Endometrium (tissue), 2 donors: ENCODE measurements around the gene TMEM80.
"Not testable (repeated sequence)": the region's sequence is repeated elsewhere in the genome, so short reads cannot be mapped to it uniquely, and the experiment has no call there.

Experiments used
- FAIRE-seq: peaks from 2 replicates; lab custom pipeline; 2012; peaks lifted over from hg19 to GRCh38; lab: Jason Lieb, UNC
- donor health status: control.
- donor health status: control.

The TMEM80 gene

DNA sequence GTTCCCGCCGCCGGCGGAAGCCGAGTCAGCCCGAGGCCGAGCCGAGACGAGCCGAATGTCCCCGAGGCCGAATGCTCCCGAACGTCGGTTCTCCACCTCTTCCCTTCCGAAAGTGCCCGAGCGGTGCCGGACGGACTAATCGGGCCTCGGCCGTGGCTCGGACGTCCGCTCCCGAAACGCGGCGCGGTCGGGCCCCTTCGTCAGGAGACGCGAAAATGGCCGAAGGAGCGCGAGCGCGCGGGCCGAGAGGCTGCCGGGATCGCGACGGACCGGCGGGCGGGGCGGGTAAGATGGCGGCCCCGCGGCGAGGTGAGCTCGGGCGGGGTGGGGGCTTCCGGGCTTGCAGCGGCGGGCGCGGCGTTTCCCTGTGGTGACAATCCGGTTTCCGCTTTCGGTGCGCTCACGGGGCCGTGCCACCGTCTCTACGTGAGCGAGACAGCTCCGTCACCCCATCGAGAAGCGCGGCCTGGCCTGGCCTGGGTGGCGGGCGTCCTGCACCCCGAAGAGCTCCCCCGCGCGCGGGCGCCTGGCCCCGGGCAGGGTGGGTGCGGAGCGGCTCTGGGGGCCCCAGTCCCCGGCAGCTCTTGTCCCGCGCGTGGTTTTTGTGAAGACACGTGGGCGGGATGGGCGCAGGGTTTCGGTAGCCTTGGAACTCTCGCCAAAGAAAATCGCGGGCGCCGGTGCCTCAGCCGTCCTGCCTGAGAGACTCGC, at the start of gene TMEM80:
Gene TMEM80 (plus strand): TSS at position 279 of the 711 bp plus-strand sequence. CDS start 12 bp downstream, at position 291.
- FAIRE-seq = peak; percentile 54

DNA sequence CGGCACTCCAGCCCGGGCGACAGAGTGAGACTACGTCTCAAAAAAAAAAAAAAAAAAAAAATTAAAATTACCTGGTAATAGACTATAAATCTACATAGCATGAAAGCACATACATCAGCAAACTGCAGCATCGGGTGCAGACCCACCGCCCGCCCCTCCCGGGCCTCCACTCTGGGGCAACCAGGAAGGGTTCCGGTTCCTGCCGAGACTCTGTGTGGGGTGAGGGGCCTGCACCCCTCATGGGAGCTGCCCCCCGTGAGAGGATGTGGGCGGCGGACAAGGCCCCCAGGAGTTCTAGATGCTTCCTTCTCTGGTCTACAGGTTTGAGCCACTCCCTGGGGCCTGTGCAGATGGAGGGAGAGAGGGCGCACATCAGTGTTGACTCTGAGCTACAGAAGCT, 49.4 kb upstream of the TMEM80 start:
- no peak for FAIRE-seq

DNA sequence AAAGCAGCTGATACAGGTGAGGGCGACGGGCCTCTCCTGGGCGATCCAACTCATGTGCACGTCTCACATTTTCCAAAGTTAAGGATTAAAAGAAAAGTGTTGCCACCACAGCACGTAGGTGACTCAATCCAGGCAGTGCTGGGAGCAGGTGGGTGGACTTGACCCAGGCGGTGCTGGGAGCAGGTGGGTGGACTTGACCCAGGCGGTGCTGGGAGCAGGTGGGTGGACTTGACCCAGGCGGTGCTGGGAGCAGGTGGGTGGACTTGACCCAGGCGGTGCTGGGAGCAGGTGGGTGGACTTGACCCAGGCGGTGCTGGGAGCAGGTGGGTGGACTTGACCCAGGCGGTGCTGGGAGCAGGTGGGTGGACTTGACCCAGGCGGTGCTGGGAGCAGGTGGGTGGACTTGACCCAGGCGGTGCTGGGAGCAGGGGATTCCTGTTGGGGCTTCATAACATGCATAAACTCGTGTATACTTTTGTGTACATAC, 47.9 kb upstream of the TMEM80 start:
- not testable (repeated sequence) for FAIRE-seq

DNA sequence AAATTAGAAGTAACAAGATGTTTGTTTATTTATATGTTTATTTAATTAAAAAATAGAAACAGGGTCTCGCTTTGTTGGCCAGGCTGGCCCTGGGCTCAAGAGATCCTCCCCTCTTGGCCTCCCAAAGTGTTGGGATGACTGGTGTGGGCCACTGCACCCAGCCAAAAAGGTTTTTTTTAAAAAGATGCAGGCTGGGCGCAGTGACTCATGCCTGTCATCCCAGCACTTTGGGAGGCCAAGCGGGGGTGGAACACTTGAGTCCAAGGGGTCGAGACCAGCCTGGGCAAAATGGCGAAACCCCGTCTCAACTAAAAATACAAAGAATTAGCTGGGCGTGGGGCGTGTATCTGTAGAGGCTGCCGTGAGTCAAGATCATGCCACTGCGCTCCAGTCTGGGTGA, 45.1 kb upstream of the TMEM80 start:
- FAIRE-seq = no peak

DNA sequence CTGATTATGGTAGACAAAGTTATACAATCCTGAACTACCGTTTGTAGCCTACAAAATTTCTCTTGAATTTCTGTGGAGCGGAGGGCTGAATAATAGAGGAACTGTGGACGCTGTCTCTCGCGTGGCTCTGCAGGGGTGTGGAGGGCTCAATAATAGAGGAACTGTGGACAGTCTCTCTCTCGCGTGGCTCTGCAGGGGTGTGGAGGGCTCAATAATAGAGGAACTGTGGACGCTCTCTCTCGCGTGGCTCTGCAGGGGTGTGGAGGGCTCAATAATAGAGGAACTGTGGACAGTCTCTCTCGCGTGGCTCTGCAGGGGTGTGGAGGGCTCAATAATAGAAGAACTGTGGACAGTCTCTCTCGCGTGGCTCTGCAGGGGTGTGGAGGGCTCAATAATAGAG, 42.5 kb upstream of the TMEM80 start:
- not testable (repeated sequence) for FAIRE-seq

DNA sequence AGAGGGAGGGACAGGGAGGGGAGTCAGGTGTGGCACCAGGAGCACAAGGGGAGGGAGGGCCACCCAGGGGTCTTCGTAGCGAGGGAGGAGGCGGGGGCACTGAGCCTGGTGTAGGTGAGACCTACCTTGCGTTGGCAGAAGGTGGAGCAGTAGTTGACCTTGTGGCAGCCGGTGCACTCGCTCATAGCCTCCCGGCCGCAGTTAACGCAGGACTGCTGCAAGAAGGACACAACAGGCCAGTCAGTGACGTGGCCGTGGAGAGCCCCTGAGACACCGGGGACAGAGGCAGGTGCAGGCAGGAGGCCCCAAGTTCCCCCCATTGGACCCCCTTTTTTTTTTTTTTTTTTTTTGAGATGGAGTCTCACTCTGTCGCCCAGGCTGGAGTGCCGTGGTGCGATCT, 41.8 kb upstream of the TMEM80 start:
- no peak for FAIRE-seq

DNA sequence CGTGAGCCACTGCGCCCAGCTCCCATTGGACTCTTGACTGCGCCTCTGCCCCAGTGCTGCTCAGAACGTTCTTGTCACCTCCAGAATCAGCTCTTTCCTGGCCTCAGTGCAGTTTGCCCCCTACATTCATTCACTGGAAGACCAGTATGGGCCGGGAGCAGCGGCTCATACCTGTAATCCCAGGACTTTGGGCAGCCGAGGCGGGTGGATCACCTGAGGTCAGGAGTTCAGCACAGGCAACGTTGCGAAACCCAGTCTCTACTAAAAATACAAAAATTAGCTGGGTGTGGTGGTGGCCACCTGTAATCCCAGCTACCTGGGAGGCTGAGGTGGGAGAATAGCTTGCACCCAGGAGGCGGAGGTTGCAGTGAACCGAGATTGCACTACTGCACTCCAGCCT, 41.2 kb upstream of the TMEM80 start:
- FAIRE-seq = not testable (repeated sequence)

DNA sequence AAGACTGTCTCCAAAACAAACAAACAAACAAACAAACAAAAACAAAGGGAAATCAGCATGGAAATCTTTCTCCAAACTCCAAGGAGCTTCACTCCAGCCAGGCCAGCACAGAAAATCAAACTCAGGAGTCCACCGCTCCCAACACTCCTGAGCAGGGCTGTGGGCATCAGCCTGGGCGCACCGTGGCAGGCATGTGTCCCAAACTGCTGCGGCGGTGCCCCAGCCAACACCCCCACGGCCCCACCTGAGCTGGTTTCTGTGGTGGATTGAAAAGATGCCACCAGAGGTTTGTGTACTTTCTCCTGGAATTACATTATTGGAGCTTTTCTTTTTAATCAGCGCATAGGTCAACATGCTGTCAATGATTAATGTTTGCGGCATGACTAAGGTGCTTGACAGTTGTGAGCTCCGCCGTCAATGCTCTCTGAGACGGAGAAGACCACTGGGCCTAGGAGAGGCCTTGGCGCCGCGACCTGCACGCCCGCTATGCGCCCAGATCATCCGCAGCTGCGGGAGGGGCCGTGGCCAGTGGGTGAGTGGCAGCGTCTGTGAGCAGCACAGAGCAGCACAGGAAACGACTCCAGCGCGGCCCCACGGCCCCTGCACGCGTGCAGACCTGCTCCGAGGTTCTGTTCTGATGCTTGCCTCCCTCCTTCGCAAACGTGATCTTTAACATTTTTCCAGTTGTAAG, 40.4 kb upstream of the TMEM80 start:
- no peak for FAIRE-seq

DNA sequence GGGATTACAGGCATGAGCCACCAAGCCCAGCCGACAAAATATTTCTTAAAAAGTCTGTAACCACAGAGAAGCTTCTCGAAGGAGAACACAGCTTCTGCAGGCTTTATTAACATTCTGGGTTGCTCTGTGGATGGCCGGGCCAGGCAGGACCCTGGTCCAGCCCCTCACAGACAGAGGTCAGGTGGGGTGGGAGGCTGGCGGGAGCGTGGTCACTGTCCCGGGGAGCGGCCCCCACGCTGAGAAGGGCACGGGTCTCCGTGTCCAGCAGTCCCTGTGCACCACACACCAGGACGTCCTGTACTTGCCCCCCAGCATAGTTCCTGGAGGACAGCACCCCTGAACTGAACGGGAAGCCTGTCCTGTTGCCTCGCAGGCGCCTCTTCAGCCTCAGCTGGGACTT, 39.2 kb upstream of the TMEM80 start:
- FAIRE-seq = no peak

DNA sequence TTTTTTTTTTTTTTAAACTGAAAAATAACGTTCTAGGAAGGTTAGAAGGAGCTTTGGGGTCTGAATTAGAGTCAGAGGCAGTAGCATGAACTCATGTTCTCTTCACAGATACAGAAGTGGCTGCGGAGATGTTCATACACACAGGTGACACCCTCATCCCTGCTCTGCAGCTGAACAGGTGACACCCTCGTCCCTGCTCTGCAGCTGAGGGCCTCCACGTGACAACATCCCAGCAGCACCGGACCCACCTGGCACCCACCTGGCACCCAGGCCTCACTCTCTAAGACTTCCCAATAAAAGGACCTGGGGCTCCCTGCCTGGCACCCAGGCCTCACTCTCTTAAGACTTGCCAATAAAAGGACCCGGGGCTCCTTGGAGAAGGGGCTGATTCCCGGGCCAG, 38.8 kb upstream of the TMEM80 start:
- FAIRE-seq = no peak

DNA sequence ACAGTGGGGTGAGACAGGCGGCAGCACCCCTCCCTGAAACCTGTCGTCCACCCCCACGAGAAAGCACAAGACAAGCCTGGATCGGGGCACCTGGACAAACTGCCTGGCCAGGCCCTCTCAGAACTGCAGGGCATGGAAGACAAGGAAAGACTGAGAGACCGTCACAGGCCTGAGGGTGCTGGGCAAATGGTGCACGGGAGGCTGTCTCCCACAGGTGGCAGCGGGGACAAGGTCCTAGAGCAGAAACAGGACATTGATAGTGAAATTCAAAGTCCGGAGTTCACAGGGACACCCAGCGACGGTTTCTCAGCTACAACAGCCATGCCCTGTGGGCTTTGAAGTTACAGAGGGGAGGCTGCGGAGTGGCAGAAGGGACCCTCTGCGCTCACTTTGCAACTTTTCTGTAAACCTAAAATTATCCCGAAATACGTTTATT, 37.9 kb upstream of the TMEM80 start:
- FAIRE-seq = no peak

DNA sequence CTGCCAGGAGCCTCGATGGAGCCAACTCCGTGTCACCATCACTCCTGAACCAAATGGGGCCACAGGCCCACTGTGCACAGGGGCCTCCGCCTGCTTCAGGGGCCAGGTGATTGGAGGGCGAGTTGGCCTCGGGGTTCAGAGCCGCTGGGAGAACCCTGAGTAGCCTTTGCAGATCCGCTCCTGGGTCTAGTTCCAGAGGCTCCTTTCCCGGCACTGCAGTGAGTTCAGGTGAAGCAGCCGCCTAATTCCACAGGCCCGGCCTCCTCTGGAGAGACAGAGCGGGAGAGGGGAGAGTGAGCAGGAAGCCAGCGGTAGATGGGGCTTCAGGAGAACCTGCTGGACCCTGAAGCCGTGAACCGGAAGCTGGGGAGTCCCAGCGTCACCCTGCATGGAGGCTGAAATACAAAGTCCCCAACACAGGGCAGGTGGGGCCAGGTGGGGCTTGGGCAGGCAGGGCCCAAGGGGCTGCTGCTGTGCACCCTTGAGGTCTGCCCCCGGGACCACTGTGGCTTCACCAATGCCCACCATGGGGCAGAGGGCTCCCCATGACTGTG, 36.0 kb upstream of the TMEM80 start:
- FAIRE-seq = no peak

DNA sequence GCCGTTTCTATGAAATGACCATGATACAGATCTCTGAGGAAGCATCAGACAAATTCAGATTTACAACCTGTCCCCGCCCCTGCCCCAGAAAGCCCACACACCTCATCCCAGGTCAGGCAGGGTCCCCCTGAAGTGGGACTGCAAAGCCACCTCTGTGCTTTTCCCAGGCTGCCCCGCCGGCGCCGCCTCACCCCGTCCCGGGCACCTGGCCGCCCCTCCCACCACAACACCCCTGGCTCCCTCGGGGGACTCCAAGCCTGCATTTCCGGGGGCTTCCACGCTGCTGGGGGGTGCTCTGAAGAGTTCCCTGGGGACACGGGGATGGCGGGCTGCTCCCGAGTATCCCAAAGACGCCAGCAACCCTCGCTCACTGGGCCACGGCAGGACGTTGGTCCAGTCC, 35.3 kb upstream of the TMEM80 start:
- no peak for FAIRE-seq

DNA sequence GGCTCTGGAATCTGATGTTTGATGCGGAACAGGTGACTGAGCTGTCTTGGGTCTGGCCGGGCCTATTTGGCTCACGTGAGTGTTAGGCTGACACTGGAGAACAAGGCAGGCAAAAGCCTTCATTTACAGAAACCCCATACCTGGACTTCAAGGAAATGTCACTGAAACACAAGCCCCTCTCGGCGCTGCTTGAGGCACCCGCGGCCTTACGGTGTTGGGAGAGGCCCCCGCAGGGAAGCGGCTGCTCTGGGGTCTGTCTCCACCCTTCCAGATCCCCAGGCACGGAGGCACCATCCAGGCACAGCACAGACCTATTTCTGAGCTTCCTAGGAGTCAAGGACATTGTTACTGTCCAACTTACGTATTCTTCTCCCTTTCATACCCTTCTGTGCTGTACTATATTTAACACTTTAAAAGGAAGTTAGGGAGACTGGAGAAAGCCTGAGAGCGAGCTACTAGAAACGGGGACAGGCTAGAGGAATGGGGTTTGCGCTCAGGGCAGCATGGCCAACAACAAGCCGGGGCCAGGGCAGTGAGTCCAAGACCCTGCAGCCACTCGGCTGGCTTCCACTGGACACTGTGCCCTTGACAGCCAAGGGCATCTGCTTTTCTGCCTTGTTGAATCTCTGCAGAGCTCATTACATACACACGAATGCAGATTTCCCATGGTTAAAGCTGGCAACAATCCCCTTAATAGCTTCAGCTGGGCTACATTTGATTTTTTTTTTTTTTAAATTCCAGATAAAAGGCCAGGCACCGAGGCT, 34.8 kb upstream of the TMEM80 start:
- no peak for FAIRE-seq

DNA sequence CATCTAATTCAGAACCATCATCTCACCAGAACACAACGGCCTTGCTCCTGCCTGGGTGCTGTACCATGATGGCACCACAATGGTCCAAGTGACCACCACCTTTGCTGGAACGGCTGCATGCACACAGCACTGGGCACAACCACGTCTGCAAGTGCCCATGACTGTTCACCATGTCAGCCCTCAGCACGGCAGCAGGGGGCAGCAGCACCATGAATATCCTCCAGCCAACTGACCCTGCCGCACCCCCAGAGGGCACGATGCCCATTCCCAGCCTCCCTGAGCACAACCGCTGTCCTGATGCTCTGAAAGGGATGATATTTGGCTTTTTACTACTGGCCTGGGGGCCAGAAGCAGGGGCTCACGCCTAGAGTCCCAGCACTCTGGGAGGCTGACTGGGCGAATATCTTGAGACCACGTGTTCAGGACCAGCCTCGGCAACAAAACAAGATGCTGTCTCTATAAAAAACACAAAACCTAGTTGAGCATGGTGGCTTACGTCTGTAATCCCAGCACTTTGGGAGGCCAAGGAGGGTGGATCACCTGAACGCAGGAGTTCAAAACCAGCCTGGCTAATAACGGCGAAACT, 32.8 kb upstream of the TMEM80 start:
- no peak for FAIRE-seq

DNA sequence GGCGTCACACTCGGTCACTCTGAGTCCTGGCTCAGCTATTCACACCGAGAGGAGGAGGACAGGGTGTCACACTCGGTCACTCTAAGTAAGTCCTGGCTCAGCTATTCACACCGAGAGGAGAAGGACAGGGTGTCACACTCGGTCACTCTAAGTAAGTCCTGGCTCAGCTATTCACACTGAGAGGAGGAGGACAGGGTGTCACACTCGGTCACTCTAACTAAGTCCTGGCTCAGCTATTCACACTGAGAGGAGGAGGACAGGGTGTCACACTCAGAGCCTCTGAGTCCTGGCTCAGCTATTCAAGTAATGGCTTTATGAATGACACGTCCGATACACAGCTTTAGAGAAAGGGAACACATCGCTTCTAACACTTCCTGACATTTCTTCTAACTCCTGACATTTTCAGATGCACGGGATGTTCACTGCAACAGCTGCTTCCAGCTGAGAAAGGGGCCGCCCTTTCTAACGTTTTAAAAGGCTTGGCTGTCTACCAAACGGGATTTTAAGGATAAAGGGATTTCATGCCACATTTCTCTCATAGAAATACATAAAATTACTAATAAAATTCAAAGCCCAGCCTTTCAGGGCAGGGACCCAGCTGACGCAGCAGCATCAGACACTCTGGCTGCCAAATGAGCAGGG, 30.4 kb upstream of the TMEM80 start:
- no peak for FAIRE-seq

DNA sequence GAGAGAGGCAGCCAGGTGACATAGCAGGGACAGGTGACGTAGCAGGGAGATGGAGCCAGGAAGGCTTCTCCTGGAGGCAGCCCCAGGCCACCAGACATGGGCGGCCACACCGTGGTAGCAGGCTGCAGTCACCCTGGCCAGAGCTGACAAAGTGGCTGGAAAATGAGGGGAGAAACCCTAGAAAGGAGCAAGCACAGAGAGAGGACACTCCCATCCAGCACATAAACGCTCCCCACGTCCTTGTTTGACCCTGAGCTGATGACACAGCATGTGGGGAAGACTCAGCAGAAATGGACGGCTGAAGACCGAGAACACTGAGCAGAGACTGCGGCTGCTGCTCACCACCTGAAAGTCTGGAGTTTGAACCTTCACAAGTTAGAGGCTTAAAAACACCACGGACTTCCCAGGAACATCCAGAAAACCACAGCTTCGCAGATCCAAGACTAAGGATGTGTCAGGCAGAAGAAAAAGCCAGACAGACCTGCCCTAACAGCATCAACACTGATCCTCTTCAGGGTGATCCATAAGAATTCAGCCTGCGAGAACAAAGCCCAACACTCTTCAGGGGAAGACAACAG, 29.8 kb upstream of the TMEM80 start:
- no peak for FAIRE-seq

DNA sequence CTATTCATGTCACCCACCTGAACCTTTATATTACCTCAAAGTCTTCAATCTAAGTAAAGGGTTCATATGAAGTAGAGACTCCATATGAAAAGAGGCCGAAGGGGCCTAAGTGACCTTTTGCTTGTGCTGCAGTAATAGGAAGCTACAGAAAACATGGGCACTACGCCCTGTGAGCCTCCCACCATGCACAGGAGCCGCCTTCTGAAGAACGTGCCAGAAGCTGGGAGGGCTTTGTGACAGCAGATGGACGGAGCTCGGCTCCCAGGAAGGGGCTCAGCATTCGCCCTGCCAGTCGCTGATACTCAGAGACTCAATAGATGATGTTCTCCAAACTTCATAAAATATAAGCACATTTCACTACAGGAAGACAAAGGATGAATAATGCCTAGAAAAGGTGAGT, 21.8 kb upstream of the TMEM80 start:
- FAIRE-seq = no peak

DNA sequence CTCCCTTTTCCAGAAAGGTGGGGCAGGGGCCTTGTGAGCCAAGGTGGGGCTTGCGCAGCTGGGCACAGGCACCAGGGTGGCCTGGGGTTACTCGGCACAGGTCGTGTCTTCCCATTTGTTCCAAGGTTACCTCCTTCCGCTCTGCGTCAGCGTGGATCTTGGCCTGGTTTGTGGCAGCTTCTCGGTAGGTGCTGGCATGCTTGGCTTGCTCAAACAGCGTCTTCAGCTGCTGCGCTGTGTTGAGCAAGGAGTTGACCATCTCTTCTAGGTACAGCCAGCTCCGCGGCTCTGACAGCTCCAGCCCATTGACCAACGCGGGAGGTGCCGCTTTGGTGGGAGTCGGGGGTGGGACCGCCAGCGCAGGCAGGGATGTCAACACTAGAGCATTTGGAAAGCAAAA, 21.2 kb upstream of the TMEM80 start:
- no peak for FAIRE-seq

DNA sequence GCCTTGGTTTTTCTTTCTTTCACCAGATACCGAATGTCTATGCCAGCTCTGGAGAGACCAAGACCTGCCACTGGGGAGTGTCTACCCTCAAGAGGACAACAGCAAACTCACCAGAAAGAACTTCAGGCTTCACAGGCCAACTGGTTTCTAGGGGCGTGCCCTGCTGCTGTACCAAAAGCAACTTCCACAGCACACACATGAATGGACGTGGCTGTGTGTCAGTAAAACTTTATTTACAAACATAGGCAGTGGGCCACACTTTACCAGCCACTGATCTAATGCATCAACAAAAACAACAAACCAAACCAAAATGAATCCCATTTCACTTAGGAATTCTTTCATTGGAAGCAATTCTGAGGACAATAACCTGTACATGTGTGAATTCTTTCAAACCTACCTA, 17.3 kb upstream of the TMEM80 start:
- no peak for FAIRE-seq
